Mucosa of descending colon (tissue), 3 donors: ENCODE measurements around the gene KIF18B. TPM values are rescaled to one million over a fixed set of nuclear protein-coding genes. Genes with fewer than 3 reads are reported as not detected.
"Not testable (repeated sequence)": the region's sequence is repeated elsewhere in the genome, so short reads cannot be mapped to it uniquely, and the experiment has no call there.

ENCODE experiments used
- ATAC-seq: fragments of 200-7000 bp; cut with Tn5 transposase; one replicate; pipeline ENCODE4 v1.9.1; 2020; ENCODE audit warnings: mild to moderate bottlenecking, moderate library complexity
- DNase-seq, 3 donors: peaks; one replicate each; pipeline ENCODE4 v3.0.0-alpha.2; 2020
- H3K36me3 ChIP-seq: fragments of 200-600 bp; one replicate; pipeline ENCODE4 v1.8.0; 2021; ENCODE audit warnings: low read depth, mild to moderate bottlenecking
- H3K4me1 ChIP-seq: fragments of 200-600 bp; one replicate; pipeline ENCODE4 v1.8.0; 2021; ENCODE audit warnings: low read depth, mild to moderate bottlenecking
- H3K4me3 ChIP-seq: fragments of 200-600 bp; one replicate; pipeline ENCODE4 v1.8.0; 2021; ENCODE audit warnings: mild to moderate bottlenecking
- H3K9me3 ChIP-seq: fragments of 200-600 bp; one replicate; pipeline ENCODE4 v1.8.0; 2021; ENCODE audit warnings: mild to moderate bottlenecking
- CTCF ChIP-seq: fragments of 200-600 bp; IDR thresholded peaks from one replicate; pipeline ENCODE4 v1.8.0; 2022; ENCODE audit warnings: antibody characterized with exemption, mild to moderate bottlenecking
- intact Hi-C, 2 donors: fragments of 100-400 bp; cut with DNase I in 1 of 2; cut with micrococcal nuclease in 1 of 2; formaldehyde crosslinking; loops; one replicate each; pipeline versions ENCODE4 v1.11.0 to v1.11.1; 2022; cut with DNase I, micrococcal nuclease
- total RNA-seq, 3 donors: library from RNA; stranded (reverse); fragmentation: NEBNext Ultra II Directional in 2 of 3; extraction: Animal tissue kit (Norgen Biotek cat#: 25700) in 2 of 3; gene quantifications; one replicate each; pipeline versions ENCODE4 v1.2.1 to v1.2.4, GENCODE V29; 2021 to 2023
- donor health status: DM: no; HTN: no; CAD: no; lungs with moderate emphysema.
- donor health status: DM: no; HTN: no; CAD: no.
- donor health status: DM: no; HTN: yes; CAD: no.

KIF18B gene
- total RNA-seq, 3 donors from 2014 or later: 2.2 to 10.3 (median 4.6) TPM

- intact Hi-C loops: no loop called here
- no peaks in the 10 kb centered on the region for H3K9me3 ChIP-seq
Observed at GRCh38 chr17:44952946-44953475, 5.4 kb upstream of the KIF18B start.

GRCh38 chr17:44948315-44948795 is 782 bp upstream of the KIF18B start:
- Histone ChIP-seq H3K4me1 (peaks cover 7% of the 10 kb centered on the region), H3K4me3 (no peak overlapping the region), H3K9me3 (no peaks in the 10 kb centered on the region), H3K36me3 (no peaks in the 10 kb centered on the region)
- intact Hi-C loops: no loop called here
- DNase-seq (no peak), ATAC-seq (no peak)
- no peak for TF ChIP-seq CTCF

More at GRCh38 chr17:44952946-44953475, 5.4 kb upstream of the KIF18B start:
- Histone ChIP-seq H3K4me3 (no peak overlapping the region), H3K36me3 (no peaks in the 10 kb centered on the region), H3K4me1 (peaks cover 4% of the 10 kb centered on the region)
- ATAC-seq (no peak), DNase-seq (no peak)
- TF ChIP-seq CTCF: no peak

GRCh38 chr17:44945652-44946051 is 1.9 kb downstream of the KIF18B start:
- H3K9me3 ChIP-seq, ATAC-seq, DNase-seq: not testable (repeated sequence)

GRCh38 chr17:44942456-44942855 is 5.1 kb downstream of the KIF18B start:
- no peaks in the 10 kb centered on the region for H3K36me3 ChIP-seq
- DNase-seq (no peak), ATAC-seq (no peak)
- H3K9me3 ChIP-seq: no peaks in the 10 kb centered on the region
- H3K4me1 ChIP-seq: peaks cover 3% of the 10 kb centered on the region
- intact Hi-C loops: no loop called here
- no peak for TF ChIP-seq CTCF
- no peak overlapping the region for H3K4me3 ChIP-seq

More at GRCh38 chr17:44945652-44946051, 1.9 kb downstream of the KIF18B start:
- H3K4me1 ChIP-seq, H3K4me3 ChIP-seq, H3K36me3 ChIP-seq, intact Hi-C loops: not testable (repeated sequence)

- Histone ChIP-seq H3K36me3 (no peaks in the 10 kb centered on the region), H3K4me1 (no peaks in the 10 kb centered on the region), H3K4me3 (no peak overlapping the region), H3K9me3 (no peaks in the 10 kb centered on the region)
- DNase-seq (no peak), ATAC-seq (peak; percentile 53)
- no peak for TF ChIP-seq CTCF
- intact Hi-C loops: no loop called here
Observed at GRCh38 chr17:44941712-44942331, 5.8 kb downstream of the KIF18B start.

GRCh38 chr17:44940768-44941167 is 6.8 kb downstream of the KIF18B start:
- H3K4me1 ChIP-seq: no peaks in the 10 kb centered on the region
- H3K4me3 ChIP-seq: no peak overlapping the region
- H3K36me3 ChIP-seq: no peaks in the 10 kb centered on the region
- no peak for DNase-seq
- intact Hi-C loops: no loop called here
- no peaks in the 10 kb centered on the region for H3K9me3 ChIP-seq
- ATAC-seq: no peak
- TF ChIP-seq CTCF: no peak
